A549 treated with Mapracorat at 1 μM for 4 hours (cell line): ENCODE measurements around the gene OR10H2. TPM values are rescaled to one million over a fixed set of nuclear protein-coding genes. Genes with fewer than 3 reads are reported as not detected.

Source experiments
- total RNA-seq: library from RNA; stranded (reverse); fragments of 200-300 nt; extraction: Qiagen RNA extraction; gene quantifications from 5 replicates; pipeline ENCODE4 v1.2.3, GENCODE V29; 2022

Gene OR10H2, protein sequence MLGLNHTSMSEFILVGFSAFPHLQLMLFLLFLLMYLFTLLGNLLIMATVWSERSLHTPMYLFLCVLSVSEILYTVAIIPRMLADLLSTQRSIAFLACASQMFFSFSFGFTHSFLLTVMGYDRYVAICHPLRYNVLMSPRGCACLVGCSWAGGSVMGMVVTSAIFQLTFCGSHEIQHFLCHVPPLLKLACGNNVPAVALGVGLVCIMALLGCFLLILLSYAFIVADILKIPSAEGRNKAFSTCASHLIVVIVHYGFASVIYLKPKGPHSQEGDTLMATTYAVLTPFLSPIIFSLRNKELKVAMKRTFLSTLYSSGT
- total RNA-seq: not detected in 5 replicates

DNA sequence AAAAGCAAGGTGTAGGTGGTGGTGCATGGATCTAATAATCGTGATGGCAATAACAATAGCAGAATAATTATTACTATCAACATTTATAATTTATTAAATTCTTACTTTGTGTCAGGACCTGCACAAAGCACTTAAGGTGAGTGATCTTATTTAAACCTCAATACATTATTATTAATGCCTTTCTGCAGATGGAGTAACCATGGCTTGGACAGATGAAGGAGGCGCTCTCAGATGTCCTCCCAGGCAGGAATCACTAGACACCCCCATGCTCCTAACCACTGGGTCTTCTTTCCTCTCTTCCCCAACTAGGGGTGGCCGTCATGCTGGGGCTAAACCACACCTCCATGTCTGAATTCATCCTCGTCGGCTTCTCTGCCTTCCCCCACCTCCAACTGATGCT is at the start of gene OR10H2:
Gene OR10H2 (plus strand): TSS at position 301 of the 400 bp plus-strand sequence. CDS start 20 bp downstream, at position 321.

DNA sequence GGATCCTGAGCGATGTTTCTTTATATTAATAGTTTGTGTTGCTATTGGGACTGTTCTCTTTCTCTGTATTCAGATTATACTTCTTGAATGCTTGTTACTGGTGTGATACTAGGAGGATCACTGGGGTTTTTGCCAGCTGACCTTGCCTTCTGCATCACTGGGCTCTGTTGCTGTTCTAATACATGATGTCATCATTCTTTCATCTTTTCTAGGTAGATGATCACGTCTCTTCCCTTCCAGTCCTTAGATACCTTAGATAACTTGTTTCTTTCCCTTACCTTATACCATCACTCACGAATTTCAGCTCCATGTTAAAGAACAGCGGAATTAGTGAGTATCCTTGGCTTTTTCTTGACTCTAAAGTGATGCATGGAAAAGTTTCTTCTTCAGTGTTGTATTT is 9.9 kb downstream of the OR10H2 start, which contains the start of gene OR10H3:
Gene OR10H3 (plus strand): TSS at position 264 of the 400 bp plus-strand sequence. CDS start 3,408 bp downstream, outside the sequence.

Other genes starting within 250 kb of the OR10H2 start
- 0.06 TPM in 1 of 5 replicates, not detected in the others for gene PGLYRP2, start 248.5 kb upstream of the OR10H2 start, total RNA-seq
- 0.08 to 0.31 TPM (median 0.18 TPM) in 5 replicates for gene CYP4F22, start 219.5 kb upstream of the OR10H2 start, total RNA-seq
- not detected in 5 replicates for gene CYP4F8, start 112.8 kb upstream of the OR10H2 start, total RNA-seq
- 2.3 to 4.0 TPM (median 3.3 TPM) in 5 replicates for gene CYP4F3, start 87.1 kb upstream of the OR10H2 start, total RNA-seq
- gene CYP4F12, start 54.9 kb upstream of the OR10H2 start, total RNA-seq: 1.7 to 2.1 TPM (median 2.0 TPM) in 5 replicates
- not detected in 5 replicates for gene OR10H3, start 10.0 kb downstream of the OR10H2 start, total RNA-seq
- gene OR10H5, start 59.6 kb downstream of the OR10H2 start, total RNA-seq: not detected in 5 replicates
- gene OR10H1, start 87.6 kb downstream of the OR10H2 start, total RNA-seq: not detected in 5 replicates
- gene CYP4F2, start 170.1 kb downstream of the OR10H2 start, total RNA-seq: 0.07 to 0.19 TPM (median 0.15 TPM) in 3 of 5 replicates, not detected in the others
- gene CYP4F11, start 206.5 kb downstream of the OR10H2 start, total RNA-seq: 5.0 to 6.9 TPM (median 5.7 TPM) in 5 replicates
- not detected in 5 replicates for gene OR10H4, start 221.0 kb downstream of the OR10H2 start, total RNA-seq